A549 (cell line): ENCODE data around the gene CCDC85B. TPM values are rescaled to one million over a fixed set of nuclear protein-coding genes. Genes with fewer than 3 reads are reported as not detected.

Experiments
- ATAC-seq, 2 experiments: fragments of 200-7000 bp in 1 of 2; fragments of >200 bp in 1 of 2; cut with Nextera tagmentation in 1 of 2; cut with Tn5 transposase in 1 of 2; 3 replicates each; pipeline versions ENCODE4 v1.8.0 to v1.9.1; 2018 to 2020; ENCODE audit warnings: mild to moderate bottlenecking in 1 of 2, moderate library complexity in 1 of 2
- CTCF ChIA-PET: fragments of 300-600 bp; sonication (Branson Sonifier 250); formaldehyde crosslinking; extraction: SDS; loops from one replicate; lab custom pipeline; 2021; ENCODE audit warnings: antibody characterized with exemption, inconsistent platforms; lab: Yijun Ruan, JAX
- POLR2A ChIA-PET: fragments of 350-600 bp; formaldehyde crosslinking; extraction: SDS; loops from one replicate; lab custom pipeline; 2021; ENCODE audit warnings: antibody characterized with exemption, inconsistent platforms; lab: Yijun Ruan, JAX
- DNase-seq, 2 experiments: peaks; one replicate each; pipeline versions ENCODE4 v3.0.0 to v3.0.0-alpha.2; 2011 to 2016; ENCODE audit warnings: low read depth in 1 of 2, low spot score in 1 of 2
- FAIRE-seq: peaks from 2 replicates; lab custom pipeline; 2011; peaks lifted over from hg19 to GRCh38; lab: Jason Lieb, UNC
- H3K27ac ChIP-seq, 2 experiments: fragments of >200 bp; sonication (Bioruptor Twin); formaldehyde crosslinking; 3 replicates each; pipeline ENCODE4 v1.5.1; 2016 to 2017
- H3K4me1 ChIP-seq: fragments of >200 bp; sonication (Bioruptor Twin); formaldehyde crosslinking; 3 replicates; pipeline ENCODE4 v1.6.1; 2016
- H3K4me2 ChIP-seq: fragments of >200 bp; sonication (Bioruptor Twin); formaldehyde crosslinking; 3 replicates; pipeline ENCODE4 v1.6.1; 2016
- H3K4me3 ChIP-seq: fragments of >200 bp; sonication (Bioruptor Twin); formaldehyde crosslinking; 3 replicates; pipeline ENCODE4 v1.5.1; 2016
- H3K9me3 ChIP-seq: fragments of >200 bp; sonication (Bioruptor Twin); formaldehyde crosslinking; 3 replicates; pipeline ENCODE4 v1.6.1; 2016
- CEBPB ChIP-seq, 2 experiments: fragments of >200 bp in 1 of 2; sonication (Bioruptor Twin) in 1 of 2; formaldehyde crosslinking in 1 of 2; IDR thresholded peaks; 2 replicates each; pipeline ENCODE4 v1.6.1; 2012 to 2016
- CHD2 ChIP-seq: fragments of 150-350 bp; IDR thresholded peaks from 2 replicates; pipeline ENCODE4 v1.6.1; 2014; ENCODE audit warnings: low read length; ENCODE audit not compliant: partially characterized antibody
- EHMT2 ChIP-seq: fragments of 200-600 bp; sonication (generic); IDR thresholded peaks from 2 replicates; pipeline ENCODE4 v1.6.1; 2016; ENCODE audit warnings: antibody characterized with exemption, low read depth, mild to moderate bottlenecking, moderate library complexity
- ESRRA ChIP-seq: fragments of 150-350 bp; IDR thresholded peaks from 2 replicates; pipeline ENCODE4 v1.6.1; 2014; ENCODE audit warnings: mild to moderate bottlenecking, low read length, borderline replicate concordance
- FOSB ChIP-seq: fragments of 250-450 bp; sonication (Bioruptor Pico); IDR thresholded peaks from 2 replicates; pipeline ENCODE4 v1.5.0; 2020; ENCODE audit warnings: mild to moderate bottlenecking, moderate library complexity
- HOXA7 ChIP-seq: fragments of 250-450 bp; sonication (Bioruptor Pico); IDR thresholded peaks from 2 replicates; pipeline ENCODE4 v1.5.0; 2020; ENCODE audit warnings: mild to moderate bottlenecking, moderate library complexity
- HOXB5 ChIP-seq: fragments of 250-450 bp; sonication (Bioruptor Pico); IDR thresholded peaks from 2 replicates; pipeline ENCODE4 v1.5.0; 2020; ENCODE audit warnings: mild to moderate bottlenecking, moderate library complexity
- JUN ChIP-seq, 2 experiments: fragments of >200 bp; sonication (Bioruptor Twin); formaldehyde crosslinking; IDR thresholded peaks; 2 replicates in 1 of 2; 3 replicates in 1 of 2; pipeline ENCODE4 v1.6.1; 2016 to 2017
- KDM1A ChIP-seq: fragments of 200-600 bp; sonication (generic); IDR thresholded peaks from 2 replicates; pipeline ENCODE4 v1.6.1; 2016; ENCODE audit warnings: low read depth, mild to moderate bottlenecking
- KDM5A ChIP-seq: fragments of 200-600 bp; sonication (generic); IDR thresholded peaks from 2 replicates; pipeline ENCODE4 v1.6.1; 2016; ENCODE audit warnings: antibody characterized with exemption, mild to moderate bottlenecking
- MAX ChIP-seq: IDR thresholded peaks from 2 replicates; pipeline ENCODE4 v1.6.1; 2012
- MAZ ChIP-seq: fragments of 150-350 bp; IDR thresholded peaks from 2 replicates; pipeline ENCODE4 v1.6.1; 2014; ENCODE audit warnings: antibody characterized with exemption, low read depth, low read length, borderline replicate concordance
- MYC ChIP-seq: IDR thresholded peaks from 2 replicates; pipeline ENCODE4 v1.6.1; 2012; ENCODE audit warnings: mild to moderate bottlenecking, inconsistent platforms, low read length, improper control_type of control experiment, borderline replicate concordance
- NFE2L2 ChIP-seq: fragments of 150-350 bp; conservative IDR thresholded peaks from 2 replicates; pipeline ENCODE4 v1.6.1; 2014; ENCODE audit warnings: low read length
- NR3C1 ChIP-seq: fragments of >200 bp; sonication (Bioruptor Twin); formaldehyde crosslinking; IDR thresholded peaks from 3 replicates; pipeline ENCODE4 v1.6.1; 2017
- PBX3 ChIP-seq: IDR thresholded peaks from 2 replicates; pipeline ENCODE4 v1.6.1; 2012
- POLR2AphosphoS2 ChIP-seq: conservative IDR thresholded peaks from 2 replicates; pipeline ENCODE4 v1.6.1; 2012; ENCODE audit warnings: low read length, improper control_type of control experiment, inconsistent platforms
- RARB ChIP-seq: fragments of 250-450 bp; sonication (Bioruptor Pico); IDR thresholded peaks from 2 replicates; pipeline ENCODE4 v1.8.0; 2021; ENCODE audit warnings: mild to moderate bottlenecking, moderate library complexity
- REST ChIP-seq: fragments of 200-600 bp; sonication (generic); IDR thresholded peaks from 2 replicates; pipeline ENCODE4 v1.6.1; 2016; ENCODE audit warnings: antibody characterized with exemption, mild to moderate bottlenecking, moderate library complexity
- RNF2 ChIP-seq: fragments of 200-600 bp; sonication (generic); IDR thresholded peaks from 2 replicates; pipeline ENCODE4 v1.6.1; 2016; ENCODE audit warnings: low read depth, mild to moderate bottlenecking, antibody characterized with exemption, moderate library complexity, borderline replicate concordance
- SMC3 ChIP-seq: fragments of >200 bp; sonication (Bioruptor Twin); formaldehyde crosslinking; IDR thresholded peaks from 3 replicates; pipeline ENCODE4 v1.6.1; 2018; ENCODE audit warnings: inconsistent platforms
- SREBF2 ChIP-seq: fragments of 450-650 bp; IDR thresholded peaks from 2 replicates; pipeline ENCODE4 v1.6.1; 2014; ENCODE audit warnings: mild to moderate bottlenecking, moderate library complexity
- WGBS: methylation state at CpG from one replicate; pipeline ENCODE4 v1.1.6; 2017; ENCODE audit errors: missing lambda C conversion rate; 5-methylcytosine and 5-hydroxymethylcytosine counted together
- polyA plus RNA-seq, 4 experiments: library from polyadenylated mRNA; depleted of rRNA in 3 of 4; stranded (reverse); fragments of >200 nt; fragmentation: RNase III in 1 of 4; extraction: RNeasy Plus Mini Kit Qiagen cat#74134 plus additional on column Dnase treatment in 1 of 4; gene quantifications; 2 replicates in 3 of 4; 3 replicates in 1 of 4; pipeline ENCODE4 v1.2.3, GENCODE V29; 2011 to 2017
- TF ChIP-seq, protein P1 (sequence below): fragments of 250-450 bp; sonication (Bioruptor Pico); IDR thresholded peaks from 2 replicates; pipeline ENCODE4 v1.5.0; 2020; ENCODE audit warnings: low read depth, mild to moderate bottlenecking, moderate library complexity

CCDC85B gene
- polyA plus RNA-seq, 2 of the 4 experiments (the other 2 are of a cell fraction): 7.3 to 27.5 TPM

DNA sequence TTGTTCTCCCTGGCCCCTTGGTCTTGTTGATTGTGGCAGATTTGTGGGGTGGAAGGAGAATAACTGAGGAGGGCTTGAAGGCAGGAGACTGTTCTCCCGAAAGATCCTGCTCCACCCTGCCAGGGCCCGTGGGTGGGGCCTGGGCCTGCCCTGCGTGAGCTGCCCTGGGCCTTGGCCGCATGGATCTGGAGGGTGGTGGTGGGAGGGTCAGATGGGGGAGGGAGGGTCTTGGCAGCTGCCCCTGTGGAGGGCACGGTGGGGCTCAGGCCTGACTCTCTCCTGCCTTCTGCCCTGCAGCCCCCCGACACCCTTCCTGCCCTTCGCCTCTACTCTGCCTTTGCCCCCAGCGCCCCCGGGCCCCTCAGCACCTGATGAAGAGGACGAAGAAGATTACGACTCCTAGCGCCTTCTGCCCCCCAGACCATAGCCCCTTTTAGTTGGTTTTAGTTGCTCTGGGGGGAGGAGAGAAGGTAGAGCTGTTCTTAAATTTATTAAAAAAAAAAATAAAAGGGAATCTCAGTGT, 30.6 kb downstream of the CCDC85B start (continued):
- TF ChIP-seq REST (no peak), HOXB5 (no peak), KDM1A (no peak), KDM5A (no peak), POLR2AphosphoS2 (no peak)

- Histone ChIP-seq H3K4me1 (peaks cover 24% of the 10 kb centered on the region), H3K27ac (no peak overlapping the region), H3K9me3 (no peaks in the 10 kb centered on the region), H3K4me3 (no peak overlapping the region), H3K4me2 (no peak overlapping the region)
- no peak for DNase-seq
- CTCF ChIA-PET: interaction anchor here (0.7 to 31.6 kb wide), 6 partner anchors 9 to 67 kb away, joined by 3 to 618 read pairs (median 7); partner anchors contain the start of genes CCDC85B, FIBP and FOSL1
- ATAC-seq: no peak
- 89% methylated on average over 10 of the region's 10 CpGs for WGBS
- TF ChIP-seq MYC (no peak), HOXA7 (CRISPR knock-in tag) (no peak), POLR2AphosphoS2 (no peak), CEBPB (IDR thresholded peaks at IDR 0.05) (no peak), PBX3 (no peak), MAZ (no peak), JUN (IDR thresholded peaks at IDR 0.05) (no peak), RARB (CRISPR knock-in tag) (no peak), SMC3 (no peak), FOSB (CRISPR knock-in tag) (no peak), NFE2L2 (no peak), RNF2 (no peak), ESRRA (no peak), NR3C1 (no peak), CHD2 (no peak)
- TF ChIP-seq, protein P1, sequence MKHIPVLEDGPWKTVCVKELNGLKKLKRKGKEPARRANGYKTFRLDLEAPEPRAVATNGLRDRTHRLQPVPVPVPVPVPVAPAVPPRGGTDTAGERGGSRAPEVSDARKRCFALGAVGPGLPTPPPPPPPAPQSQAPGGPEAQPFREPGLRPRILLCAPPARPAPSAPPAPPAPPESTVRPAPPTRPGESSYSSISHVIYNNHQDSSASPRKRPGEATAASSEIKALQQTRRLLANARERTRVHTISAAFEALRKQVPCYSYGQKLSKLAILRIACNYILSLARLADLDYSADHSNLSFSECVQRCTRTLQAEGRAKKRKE (CRISPR knock-in tag): no peak
- no peak for FAIRE-seq
- POLR2A ChIA-PET: interaction anchor here (1.1 kb wide), 1 partner anchor 33 kb away, joined by 3 read pairs; no protein-coding TSS in a partner anchor
Measured at GRCh38 chr11:65921876-65922275, 31.4 kb downstream of the CCDC85B start.

DNA sequence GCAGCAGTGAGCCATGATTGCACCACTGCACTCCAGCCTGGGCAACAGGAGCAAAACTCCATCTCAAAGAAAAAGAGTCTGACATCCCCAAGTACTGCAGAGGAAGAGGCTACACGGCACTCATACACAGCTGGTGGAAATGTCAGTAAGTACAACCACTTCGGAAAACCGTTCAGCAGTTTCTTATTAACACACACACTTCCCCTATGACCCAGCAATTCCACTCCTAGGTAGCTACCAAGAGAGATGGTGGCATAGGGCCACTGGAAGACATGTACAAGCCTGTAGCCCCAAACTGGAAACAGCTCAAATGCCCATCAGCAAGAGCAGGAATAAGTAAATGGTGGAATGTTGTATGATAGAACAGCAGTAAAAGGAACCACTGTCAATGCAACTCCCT, 32.1 kb downstream of the CCDC85B start:
- FAIRE-seq: no peak
- Histone ChIP-seq H3K4me2 (no peak overlapping the region), H3K27ac (no peak overlapping the region), H3K9me3 (no peaks in the 10 kb centered on the region), H3K4me1 (peaks cover 17% of the 10 kb centered on the region), H3K4me3 (no peak overlapping the region)
- TF ChIP-seq MYC (no peak), MAX (no peak), EHMT2 (no peak), SREBF2 (no peak), SMC3 (no peak)
- ATAC-seq: no peak
- no peak for DNase-seq
- POLR2A ChIA-PET: interaction anchor here (1.1 kb wide), 1 partner anchor 33 kb away, joined by 3 read pairs; no protein-coding TSS in a partner anchor
- 88% methylated on average over 3 of the region's 3 CpGs for WGBS
- CTCF ChIA-PET: interaction anchor here (1.0 to 31.6 kb wide), 7 partner anchors 10 to 67 kb away, joined by 3 to 618 read pairs (median 5); partner anchors contain the start of genes CCDC85B, FIBP and FOSL1
